Dedifferentiated amniotic fluid mesenchymal stem cell (primary cell): ENCODE data around the gene EXOSC2.

ENCODE experiments used
- DNase-seq: peaks from one replicate; pipeline ENCODE4 v3.0.0-alpha.2; 2016; ENCODE audit errors: extremely low spot score

Gene EXOSC2, protein sequence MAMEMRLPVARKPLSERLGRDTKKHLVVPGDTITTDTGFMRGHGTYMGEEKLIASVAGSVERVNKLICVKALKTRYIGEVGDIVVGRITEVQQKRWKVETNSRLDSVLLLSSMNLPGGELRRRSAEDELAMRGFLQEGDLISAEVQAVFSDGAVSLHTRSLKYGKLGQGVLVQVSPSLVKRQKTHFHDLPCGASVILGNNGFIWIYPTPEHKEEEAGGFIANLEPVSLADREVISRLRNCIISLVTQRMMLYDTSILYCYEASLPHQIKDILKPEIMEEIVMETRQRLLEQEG

DNA sequence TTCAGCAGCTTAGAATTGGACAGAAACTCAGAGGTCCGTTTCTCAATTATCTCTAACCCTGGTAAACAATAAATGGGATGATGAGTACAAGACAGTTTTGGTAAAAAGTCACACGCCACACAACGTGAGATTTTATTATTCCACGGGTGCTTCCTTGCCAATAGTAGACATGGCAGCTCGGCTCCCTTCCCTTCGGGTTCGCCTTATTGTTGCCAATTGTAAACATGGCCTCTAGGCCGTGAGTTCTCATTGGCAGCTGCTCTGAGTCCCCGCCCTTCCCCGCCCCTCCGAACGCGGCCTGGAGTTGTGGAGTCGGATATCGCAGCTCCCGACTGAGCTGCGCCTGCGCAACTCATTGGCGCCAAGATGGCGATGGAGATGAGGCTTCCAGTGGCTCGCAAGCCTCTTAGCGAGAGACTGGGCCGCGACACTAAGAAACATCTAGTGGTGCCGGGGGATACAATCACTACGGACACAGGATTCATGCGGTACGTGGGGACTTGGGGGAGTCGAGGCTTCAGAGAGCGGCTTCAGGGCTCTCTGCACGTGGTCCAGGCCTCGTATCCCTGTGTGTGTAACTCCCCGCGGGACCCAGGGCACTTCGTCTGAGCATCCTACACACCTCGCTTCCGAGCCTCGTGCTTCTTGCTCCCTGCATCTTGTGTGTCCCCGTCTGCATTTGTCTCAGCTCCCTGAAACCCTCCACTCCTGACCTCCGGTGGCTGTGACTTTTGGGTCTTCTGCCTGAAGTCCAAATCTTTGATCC lies at the start of gene EXOSC2:
TSS of gene EXOSC2 (plus strand) at position 355 of the 766 bp plus-strand sequence. CDS start at position 367, 12 bp downstream.
- peak; percentile 99 for DNase-seq

DNA sequence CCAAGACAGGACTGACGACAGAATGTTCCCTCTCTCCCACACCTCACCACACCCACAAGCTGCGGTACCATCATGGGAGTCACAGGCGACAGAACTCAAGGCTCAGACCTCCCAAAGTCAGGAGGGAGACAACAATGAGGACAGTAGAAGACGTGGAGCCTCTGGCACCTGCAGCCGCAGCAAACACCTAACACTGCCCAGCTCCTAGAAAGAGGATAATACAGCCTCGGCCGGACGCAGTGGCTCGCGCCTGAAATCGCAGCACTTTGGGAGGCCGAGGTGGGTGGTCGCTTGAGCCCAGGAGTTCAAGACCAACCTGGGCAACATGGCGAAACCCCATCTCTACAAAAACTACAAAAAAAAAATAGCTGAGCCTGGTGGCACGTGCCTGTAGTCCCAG lies 42.4 kb upstream of the EXOSC2 start:
- DNase-seq: no peak

DNA sequence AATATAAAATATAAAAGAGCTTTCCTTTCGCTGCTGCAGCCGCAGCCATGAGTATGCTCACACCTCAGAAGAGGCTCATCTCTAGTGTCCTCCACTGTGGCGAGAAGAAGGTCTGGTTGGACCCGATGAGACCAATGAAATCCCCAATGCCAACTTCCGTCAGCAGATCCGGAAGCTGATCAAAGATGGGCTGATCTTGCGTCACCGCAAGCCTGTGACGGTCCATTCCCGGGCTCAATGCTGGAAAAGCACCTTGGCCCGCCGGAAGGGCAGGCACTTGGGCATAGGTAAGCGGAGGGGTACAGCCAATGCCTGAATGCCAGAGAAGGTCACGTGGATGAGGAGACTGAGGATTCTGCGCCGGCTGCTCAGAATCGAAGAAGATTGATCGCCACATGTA lies 41.8 kb upstream of the EXOSC2 start:
- DNase-seq: no peak

DNA sequence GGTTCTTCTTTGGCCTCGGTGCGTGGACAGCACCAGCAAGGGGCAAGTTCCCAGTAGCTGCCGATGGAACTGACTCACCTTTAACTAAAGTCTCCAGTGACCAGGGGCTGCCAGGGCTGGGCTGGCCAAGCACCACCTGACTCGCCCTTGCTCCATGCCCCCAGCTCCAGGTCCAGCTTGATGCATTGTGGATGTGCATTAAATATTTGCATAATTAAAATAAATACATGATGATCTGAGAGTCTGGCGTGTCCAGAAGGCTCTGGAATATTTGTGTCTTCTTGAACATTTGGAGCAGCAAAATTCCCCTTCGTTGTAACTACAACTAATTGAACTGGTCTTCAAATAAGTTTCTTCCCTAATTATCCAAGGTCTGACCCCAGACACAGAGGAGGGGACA lies 38.7 kb upstream of the EXOSC2 start:
- no peak for DNase-seq

DNA sequence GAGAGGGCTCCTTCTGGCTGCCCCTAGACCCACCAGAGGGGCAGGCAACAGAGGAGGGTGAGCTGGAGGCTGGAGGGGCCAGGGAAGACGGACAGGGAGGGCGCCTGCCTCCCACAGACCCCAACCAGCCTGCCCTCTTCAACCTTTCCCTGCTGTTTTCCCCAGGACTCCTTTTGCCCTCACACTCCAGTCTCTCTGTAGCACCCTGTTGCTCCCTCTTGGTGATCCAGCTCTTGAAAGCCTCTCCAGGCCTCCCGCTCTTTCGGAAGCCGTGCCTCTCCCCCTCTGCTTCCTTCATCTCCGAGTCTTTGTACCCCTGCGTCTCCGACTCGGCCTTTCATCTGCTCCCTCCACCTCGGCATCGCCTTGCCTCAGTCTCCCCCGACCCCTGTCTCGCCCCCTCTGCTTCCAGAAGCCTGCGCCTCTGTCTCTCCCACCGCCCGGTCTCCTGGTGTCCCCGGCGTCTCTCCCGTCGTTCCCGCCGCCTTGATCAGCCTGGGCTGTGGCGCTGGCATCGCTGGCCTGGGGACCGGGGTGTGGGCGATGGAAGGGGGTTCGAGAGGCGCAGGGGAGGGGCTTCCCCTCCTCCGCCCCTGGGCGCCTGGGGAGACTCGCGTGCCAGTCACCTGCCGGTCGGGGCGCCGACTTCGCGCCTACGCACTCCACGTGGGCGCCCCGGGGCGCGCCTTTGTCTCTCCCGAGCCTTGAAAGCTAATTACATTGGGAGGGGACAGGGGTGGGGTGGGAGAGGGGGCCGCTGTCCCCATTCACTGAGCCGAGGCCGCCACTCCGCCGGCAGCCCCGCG lies 34.5 kb upstream of the EXOSC2 start:
- no peak for DNase-seq

DNA sequence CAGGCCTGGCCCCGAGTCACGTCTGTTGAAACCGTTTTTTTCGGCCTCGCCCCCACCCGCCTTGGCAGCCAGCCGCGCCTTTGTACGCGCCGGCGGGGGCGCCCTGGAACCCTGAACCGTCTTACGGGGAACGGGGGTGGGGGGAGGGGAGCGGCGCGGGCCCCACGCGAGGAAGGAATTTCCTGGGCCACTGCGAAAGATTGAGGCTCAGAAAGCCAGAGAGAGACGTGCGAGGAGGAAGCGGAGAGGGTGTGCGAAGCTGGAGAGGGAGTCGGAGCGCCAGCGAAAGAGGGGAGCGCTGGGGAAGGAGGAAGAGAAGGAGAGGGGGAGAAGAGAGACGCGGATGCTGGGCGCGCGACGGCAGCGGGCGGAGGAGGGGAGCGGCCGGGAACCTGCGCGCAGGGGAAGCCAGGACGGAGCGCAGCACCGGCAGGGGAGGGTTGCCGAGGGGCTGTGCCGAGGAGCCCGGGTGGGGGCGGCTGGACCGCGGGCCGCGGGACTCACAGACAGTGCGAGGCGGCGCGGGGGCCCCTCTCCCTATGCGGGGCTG lies 33.8 kb upstream of the EXOSC2 start:
- no peak for DNase-seq

DNA sequence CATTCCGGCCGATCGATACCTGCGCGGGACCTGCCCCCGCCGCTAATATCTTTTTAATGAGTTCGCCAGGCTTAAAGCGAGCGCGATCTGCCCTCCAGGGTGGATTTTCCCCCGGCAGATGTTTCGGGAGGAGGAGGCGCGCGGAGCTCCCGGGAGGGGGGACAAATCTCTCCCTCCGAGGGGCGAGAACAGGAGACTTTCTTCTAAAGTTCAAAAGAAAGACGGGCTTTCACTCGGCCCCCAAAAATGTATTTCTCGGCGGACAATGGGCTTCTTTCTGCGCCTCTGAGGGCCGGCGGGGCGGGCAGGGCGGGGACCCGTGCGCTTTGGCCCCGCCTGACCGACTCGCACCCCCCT lies 33.3 kb upstream of the EXOSC2 start:
- DNase-seq: no peak

DNA sequence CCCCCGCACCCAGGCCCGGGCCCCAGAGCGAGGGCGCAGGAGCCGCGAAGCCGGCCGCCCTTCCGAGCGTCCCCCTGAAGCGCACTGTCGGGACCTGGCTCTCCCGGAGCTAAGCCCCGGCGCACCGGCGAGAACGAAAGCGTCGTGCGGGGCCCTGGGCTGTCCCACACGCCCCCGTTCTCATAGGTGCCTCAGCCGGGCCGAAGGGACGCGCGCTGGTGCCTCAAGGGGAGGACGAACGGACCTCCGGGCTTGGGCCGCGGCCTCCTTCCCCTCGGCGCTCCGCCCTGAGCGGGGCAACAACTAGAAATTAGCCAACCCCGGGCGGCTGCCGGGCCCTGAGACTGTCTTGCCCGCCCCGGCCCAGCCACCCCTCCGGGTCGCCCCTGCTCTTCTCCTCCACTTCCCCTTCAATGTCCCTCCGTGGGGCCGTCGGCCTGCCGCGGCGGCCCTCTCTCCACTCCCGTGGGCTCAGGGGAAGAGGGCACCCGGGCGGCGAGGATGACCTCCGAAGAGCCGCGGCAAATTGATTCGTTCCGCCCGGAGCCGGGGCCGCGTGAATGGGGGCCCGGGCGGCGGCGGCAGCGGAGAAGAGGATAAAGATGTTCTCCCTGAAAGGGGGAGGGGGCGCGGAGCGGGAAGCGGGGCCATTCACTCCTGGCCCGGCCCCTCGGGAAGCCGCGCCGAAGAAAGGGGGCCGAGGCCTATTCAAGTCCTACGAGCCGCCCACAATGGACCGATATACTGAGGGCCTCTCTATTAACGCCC lies 32.7 kb upstream of the EXOSC2 start:
- DNase-seq: no peak

DNA sequence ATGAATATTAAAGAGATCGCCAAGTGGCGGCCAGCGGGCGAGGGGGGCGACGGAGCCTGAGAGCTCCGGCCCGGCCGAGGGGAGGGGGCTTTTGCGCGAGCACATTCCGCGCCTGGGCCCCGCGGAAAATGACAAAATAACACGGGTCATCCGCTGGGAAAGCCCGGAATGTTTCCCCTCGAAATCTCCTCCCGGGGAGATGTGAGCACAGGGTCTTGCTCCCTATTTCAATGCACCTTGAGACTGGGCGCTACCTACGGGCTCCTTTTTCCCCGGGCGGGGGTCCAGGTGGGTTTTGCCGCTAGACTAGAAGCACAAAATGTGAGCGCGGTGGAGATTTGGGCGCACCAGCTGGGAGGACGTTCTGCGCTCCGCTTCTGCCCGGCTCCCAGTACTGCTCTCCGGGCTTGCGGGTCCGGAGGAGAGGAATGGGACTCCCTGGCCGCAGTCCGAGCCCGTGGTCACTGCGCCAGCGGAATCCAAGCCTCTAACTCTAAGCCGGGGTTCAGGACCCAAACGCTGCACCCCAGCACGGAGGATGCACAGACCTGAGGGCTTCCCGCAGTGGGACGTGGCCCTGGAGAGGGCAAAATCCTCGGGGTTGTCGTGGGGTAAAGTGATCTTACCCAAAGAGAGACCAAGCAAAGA lies 32.0 kb upstream of the EXOSC2 start:
- no peak for DNase-seq

DNA sequence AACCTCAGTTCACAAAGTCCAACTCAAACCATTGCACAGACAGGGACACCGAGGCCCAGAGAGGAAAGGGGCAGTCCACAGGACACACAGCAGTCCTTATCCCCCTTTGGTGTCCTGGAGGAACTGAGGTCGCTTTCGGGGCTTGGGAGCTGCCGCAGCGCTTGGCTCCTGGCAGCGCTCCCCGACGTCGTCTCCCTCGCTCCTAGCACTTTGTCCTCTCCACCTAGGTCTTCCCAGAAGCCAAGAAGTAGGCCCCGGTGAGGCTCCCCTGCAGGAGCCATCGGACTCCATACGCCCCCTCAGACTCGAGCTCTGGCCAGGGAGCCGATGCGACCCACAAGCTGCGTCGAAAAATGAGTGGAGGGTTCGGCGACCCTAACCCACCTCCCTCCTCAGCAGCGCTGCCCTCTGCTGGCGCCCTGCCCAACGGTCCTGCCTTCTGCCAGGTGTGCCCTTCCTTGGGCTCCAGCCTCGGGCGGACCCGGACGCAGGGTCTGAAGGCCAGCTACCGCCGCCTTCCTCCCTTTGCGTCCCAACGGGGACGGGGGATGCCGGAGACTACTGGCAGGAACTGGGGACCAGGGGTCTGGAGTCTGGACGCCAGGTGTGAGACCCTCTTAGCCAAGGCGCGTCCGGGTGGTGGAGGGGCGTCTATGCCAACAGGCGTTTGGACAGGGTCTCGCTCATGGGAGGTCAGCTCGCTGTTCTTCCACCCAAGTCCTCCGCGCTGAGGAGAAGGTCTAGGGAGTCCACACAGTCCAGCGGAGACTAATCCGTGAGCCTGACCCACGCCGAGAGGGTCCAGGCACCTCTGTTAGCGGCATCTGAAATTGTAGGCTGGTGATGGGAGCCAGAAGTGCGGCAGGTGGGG lies 31.2 kb upstream of the EXOSC2 start:
- no peak for DNase-seq

DNA sequence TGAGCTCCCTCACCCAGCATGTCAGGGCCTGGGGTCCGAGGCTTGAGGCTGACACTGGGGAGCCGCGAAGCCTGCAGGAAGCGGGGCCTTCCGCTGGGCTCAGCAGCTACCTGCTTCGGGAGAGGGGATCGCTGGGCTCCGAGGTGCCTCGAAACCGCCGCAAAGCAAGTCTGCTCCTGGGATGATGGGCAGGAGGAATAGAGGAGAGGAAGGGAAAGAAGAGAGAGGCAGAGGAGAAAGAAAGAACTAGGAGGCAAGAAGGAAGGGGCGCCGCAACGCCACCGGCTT lies 30.7 kb upstream of the EXOSC2 start:
- DNase-seq: no peak

DNA sequence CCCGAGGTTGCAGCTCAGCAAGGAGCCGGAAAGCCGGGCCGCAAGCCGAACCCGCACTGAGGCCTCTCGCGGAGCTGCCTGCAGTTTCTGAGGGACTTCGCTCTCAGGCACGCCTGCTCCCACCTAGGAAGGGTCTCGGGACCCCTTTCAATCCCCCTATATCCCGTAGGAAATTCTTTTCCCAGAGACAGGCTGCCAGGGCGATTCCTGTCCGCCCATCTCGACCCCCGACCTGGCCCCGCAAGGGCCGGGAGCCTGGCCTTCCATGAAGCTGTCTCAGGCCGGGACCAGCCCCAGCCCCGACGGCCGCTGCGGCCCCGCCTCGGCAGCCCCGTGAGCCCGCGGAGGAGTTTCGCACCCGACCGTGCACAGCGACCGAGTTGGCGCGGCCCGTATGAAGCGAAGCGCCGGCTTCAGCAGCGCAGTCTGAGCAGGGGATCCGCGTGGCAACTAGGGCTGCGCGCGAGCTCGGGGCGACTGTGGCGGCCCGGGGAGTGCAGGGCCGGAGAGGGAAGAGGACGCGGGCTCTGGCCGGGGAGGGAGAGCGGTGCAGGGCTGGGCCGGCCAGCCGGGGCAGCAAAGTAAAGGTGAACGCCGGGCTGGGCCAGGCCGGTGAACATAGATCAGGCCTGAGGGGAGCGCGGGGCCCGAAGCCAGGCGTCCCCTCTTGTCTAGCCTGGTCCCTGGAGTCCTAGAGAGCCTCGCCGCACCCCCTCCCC lies 30.2 kb upstream of the EXOSC2 start:
- no peak for DNase-seq

DNA sequence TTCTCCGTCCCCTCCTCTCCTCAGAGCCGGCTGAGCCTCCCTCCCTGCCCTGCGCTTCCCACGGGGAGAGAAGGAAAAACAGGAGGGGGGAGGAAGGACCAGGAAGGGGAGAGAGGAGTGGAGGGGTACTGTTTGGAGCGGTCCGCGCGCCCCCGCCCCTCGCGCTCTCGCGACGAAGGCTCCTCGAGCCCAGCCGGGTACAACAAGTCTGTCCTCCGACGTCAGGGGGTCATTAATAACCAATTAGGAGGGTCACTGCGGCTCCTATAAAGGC lies 29.7 kb upstream of the EXOSC2 start:
- DNase-seq: no peak

DNA sequence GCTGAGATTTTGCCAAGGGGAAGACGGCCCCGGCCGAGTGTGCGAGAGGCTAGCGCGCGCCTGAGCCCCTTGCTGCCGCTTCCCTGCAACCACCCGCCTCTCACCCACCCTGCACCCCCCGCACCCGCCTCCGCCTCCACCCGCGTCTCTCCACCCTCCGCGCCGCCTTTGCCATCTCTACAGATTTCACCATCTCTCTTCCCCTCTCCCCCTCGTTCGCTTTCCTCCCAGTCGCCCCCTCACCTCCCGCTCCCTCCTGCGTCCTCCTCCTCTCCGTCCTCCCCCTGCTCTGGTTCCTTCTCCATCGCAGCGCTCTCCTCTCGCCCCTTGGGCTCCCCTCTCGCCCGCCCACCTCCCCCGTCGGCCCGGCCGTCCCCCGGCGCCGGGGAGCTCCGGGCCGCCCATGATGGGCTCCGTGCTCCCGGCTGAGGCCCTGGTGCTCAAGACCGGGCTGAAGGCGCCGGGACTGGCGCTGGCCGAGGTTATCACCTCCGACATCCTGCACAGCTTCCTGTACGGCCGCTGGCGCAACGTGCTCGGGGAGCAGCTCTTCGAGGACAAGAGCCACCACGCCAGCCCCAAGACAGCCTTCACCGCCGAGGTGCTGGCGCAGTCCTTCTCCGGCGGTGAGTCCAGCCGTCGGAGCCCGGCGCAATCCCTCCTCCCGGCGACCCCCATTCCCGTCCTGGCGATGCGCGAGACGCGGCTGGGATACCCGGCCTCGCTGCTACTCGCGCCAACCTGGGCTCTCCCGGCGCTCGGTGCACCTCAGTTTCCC lies 29.1 kb upstream of the EXOSC2 start, which contains the start of gene PRDM12:
TSS of gene PRDM12 (plus strand) at position 344 of the 778 bp plus-strand sequence. CDS start at position 404, 60 bp downstream.
- DNase-seq: no peak

DNA sequence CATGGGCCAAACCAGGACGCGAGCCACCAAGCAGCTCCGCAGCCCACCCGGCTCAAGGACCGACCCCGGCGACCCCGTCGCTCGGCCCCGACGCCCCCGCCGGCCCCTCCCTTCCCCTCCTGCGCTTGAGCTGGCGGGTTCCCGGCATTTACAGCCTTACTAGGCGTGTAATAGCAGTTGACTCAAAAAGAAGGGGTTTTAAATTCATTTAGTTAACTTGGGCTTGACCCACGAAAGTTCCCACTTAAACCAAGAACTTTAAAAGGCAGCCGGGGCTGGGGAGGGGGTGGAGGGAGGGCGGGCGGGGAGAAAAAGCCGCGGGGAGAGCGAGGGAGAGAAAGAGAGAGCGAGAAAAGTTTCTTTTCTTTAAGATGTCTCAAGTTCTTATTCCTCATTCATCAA lies 28.6 kb upstream of the EXOSC2 start:
- DNase-seq: no peak

DNA sequence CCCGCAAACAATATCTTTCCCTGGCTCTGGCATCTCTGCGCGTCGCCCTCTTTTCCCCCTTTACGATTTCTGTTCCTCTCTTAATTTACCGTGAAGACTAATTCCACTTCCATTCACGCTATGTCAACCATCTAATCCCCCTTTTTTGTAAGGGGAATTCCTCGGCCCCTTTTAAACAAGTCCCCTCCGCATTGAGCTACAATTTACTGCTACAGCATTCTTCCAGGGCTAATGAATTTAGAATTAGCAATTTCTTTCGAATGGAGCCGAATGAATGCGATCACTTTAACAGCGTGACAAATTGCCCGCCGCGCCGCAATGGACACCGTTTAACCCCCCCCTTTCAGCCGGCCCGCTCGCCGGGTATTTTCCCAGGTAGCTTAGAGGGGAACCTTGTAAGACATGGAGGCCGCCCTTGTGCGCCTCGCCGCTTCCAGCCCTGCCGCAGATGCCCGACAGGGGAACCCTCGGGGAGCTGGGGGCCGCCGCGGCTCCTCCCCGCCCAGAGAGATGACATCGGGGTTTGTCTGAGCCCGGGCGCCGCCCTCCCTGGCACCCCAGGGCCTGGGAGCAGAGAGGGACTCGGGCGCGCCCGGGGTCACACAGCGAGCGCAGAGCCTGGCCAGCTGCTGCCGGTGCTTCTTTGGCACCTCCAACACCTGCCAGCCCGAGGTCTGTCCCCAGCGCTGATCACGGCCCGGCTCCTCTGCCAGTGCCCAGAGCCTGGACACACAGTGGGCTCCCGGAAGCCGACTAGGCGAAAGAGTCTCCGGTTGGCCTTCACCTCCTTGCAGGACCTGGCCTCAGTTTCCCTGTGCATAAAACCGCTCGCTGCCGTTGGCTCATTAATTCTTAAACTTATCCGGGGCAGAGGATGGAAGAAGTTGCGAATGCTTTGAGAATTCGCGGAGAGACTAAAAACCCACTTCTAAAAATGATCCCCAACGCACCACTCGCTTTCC lies 27.9 kb upstream of the EXOSC2 start:
- no peak for DNase-seq

DNA sequence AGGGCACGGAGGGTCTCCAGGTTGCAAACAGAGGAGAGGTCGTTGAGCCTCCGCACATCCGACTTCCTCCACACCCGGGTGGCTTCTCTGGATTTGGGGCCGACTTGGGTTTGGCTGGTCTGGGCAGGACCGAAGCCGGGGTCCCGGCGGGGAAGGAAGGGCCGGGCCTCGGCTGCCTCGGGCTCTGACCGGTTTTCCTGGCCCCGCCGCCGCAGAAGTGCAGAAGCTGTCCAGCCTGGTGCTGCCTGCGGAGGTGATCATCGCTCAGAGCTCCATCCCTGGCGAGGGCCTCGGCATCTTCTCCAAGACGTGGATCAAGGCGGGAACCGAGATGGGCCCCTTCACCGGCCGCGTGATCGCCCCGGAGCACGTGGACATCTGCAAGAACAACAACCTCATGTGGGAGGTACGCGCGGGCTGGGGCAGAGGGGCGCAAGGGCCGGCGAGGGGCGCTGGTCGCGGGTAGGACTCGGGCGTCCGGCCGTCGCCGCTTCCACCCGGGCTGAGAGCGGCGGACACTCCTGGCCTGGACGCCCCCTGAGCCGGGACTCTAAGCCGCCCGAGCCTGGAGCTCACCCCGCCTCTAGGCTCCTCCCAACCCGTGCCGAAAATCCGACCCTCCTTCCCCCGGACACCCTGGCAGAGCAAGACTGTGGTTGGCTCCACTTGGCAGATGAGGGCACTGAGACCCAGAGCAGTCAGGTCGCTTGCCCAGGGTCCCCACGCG lies 27.0 kb upstream of the EXOSC2 start:
- DNase-seq: no peak
